GM19455 (cell line): ENCODE data around the gene TNK2.
"Not testable (repeated sequence)": the region's sequence is repeated elsewhere in the genome, so short reads cannot be mapped to it uniquely, and the experiment has no call there.

ENCODE experiments used
- ATAC-seq: cut with Tn5 transposase; IDR thresholded peaks from one replicate; pipeline ENCODE4 v1.9.1; 2021; ENCODE audit not compliant: unreplicated experiment

TNK2 gene

DNA sequence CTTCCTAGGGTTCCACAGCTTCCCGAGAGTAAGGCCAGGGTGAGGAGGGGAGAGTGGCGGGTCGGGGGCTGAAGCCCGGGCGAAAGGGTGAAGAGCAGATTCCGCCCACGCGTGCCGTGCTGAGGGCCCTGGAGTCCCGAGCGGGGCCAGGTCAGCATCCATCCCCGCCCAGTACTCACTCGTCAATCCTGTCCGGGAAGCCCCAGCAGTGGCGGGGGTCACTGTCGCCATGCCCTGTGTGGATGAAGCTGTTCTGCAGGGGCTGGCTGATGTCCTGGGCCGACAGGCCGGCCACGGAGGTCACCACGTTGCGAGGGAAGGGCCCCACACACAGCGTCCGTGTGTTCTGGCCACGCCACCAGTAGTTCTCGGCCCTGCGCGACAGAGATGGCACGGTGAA lies 36.3 kb downstream of the TNK2 start:
- ATAC-seq: no peak

- not testable (repeated sequence) for ATAC-seq
These were observed 36.7 kb downstream of the TNK2 start for GRCh38 chr3:195871686-195872085.

DNA sequence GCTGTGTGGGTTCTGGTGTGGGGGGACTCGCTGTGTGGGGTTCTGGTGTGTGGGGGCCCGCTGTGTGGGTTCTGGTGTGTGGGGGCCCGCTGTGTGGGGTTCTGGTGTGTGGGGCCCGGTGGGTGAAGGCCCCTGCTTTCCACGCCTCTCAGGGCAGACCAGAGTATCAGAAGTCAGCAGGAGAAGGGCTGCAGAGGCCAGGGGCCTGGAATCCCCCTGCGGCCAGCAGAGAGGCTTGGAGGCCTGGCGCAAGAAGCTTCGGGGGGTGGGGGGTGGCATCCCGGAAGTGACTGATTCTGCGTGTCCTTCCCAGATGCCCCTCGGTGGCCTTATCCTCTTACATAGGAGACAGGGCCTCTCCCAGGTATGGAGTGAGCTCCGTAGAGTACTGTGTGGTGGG lies 37.4 kb downstream of the TNK2 start:
- ATAC-seq: no peak

- ATAC-seq: no peak
These were observed 37.9 kb downstream of the TNK2 start for GRCh38 chr3:195870442-195870841.

- no peak for ATAC-seq
These were observed 38.8 kb downstream of the TNK2 start for GRCh38 chr3:195869413-195870001.

- ATAC-seq: no peak
These were observed 39.4 kb downstream of the TNK2 start for GRCh38 chr3:195868866-195869412.

- no peak for ATAC-seq
These were observed 40.0 kb downstream of the TNK2 start for GRCh38 chr3:195868336-195868865.

- ATAC-seq: no peak
These were observed 40.6 kb downstream of the TNK2 start for GRCh38 chr3:195867631-195868335.

- ATAC-seq: no peak
These were observed 41.5 kb downstream of the TNK2 start for GRCh38 chr3:195866686-195867511.

DNA sequence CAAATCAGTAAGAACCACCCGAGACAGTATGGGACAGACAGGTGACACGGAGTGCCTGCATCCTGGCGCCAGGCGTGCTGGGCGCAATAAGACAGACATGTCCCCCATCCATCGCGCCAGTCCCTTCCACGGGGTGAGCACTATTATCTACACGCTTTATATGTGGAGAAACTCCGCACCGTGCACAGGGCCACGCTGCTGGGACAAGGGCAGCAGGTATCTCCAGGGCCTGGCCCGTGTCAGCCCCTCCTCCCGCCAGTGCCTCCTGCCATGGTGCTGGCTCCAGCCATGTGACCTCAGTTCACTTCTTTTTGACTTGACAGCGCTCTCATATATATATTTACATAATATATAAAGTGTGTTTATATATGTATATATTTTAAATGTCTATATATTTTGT lies 42.6 kb downstream of the TNK2 start:
- ATAC-seq: no peak

GRCh38 chr3:195863121-195864061 lies 45.0 kb downstream of the TNK2 start:
- ATAC-seq: no peak

DNA sequence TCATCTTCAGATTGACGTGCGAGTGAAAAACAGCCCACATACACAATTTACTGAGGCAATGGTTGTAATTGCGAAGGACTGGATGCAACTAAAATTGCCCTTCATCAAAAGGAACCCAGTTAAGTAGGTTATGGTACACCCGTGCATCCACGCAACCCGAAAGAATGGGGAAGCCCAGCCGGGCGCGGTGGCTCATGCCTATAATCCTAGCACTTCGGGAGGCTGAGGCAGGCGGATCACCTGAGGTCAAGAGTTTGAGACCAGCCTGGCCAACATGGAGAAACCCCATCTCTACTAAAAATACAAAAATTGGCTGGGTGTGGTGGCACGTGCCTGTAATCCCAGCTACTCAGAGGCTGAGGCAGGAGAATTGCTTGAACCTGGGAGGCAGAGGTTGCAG lies 46.0 kb downstream of the TNK2 start:
- not testable (repeated sequence) for ATAC-seq

DNA sequence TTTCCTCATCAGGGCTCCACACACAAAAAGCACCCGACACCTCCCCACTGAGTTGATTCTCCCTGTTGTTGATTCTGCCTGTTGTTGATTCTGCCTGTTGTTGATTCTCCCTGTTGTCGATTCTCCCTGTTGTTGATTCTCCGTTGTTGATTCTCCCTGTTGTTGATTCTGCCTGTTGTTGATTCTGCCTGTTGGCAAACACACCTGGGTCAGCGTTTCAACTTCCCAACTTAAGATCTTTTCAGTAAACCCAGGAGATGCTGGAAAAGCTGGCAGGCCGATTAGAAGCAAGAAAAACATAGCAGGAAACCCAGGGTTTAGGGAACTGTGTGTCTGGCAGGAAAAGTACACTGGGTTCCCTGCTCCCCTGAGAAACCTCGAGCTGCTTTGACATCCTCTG lies 47.9 kb downstream of the TNK2 start:
- no peak for ATAC-seq

GRCh38 chr3:195859846-195860411 lies 48.4 kb downstream of the TNK2 start:
- ATAC-seq: no peak

- no peak for ATAC-seq
These were observed 49.1 kb downstream of the TNK2 start for GRCh38 chr3:195859061-195859845.

- no peak for ATAC-seq
These were observed 51.8 kb downstream of the TNK2 start for GRCh38 chr3:195856410-195857084.

- ATAC-seq: no peak
These were observed 52.6 kb downstream of the TNK2 start for GRCh38 chr3:195855471-195856409.
